Transverse colon (tissue), 3 donors: ENCODE data around the gene PHACTR3.

Experiments used
- CTCF ChIP-seq, 5 experiments: fragments of 200-600 bp in 3 of 5; fragments of 450-650 bp in 2 of 5; sonication (generic) in 3 of 5; IDR thresholded peaks; 1 replicate in 2 of 5; 2 replicates in 3 of 5; pipeline ENCODE4 v1.5.1; 2016 to 2017; ENCODE audit warnings: antibody characterized with exemption in 5 of 5, inconsistent platforms in 3 of 5, mild to moderate bottlenecking in 2 of 5, moderate library complexity in 1 of 5
- EP300 ChIP-seq: sonication (generic); formaldehyde crosslinking; IDR thresholded peaks from one replicate; pipeline ENCODE4 v1.6.1; 2017; ENCODE audit warnings: antibody characterized with exemption, low read depth
- POLR2A ChIP-seq: fragments of 450-650 bp; IDR thresholded peaks from one replicate; pipeline ENCODE4 v1.6.1; 2016; ENCODE audit warnings: antibody characterized with exemption, mild to moderate bottlenecking, moderate library complexity

GRCh38 chr20:59830665-59831023 lies 226.3 kb downstream of the PHACTR3 start:
- TF ChIP-seq CTCF (IDR thresholded peaks at IDR 0.05): no peak
- TF ChIP-seq POLR2A: no peak
- no peak for TF ChIP-seq EP300
